CD14-positive monocyte (primary cell): ENCODE measurements around the gene HMGN1. TPM values are rescaled to one million over a fixed set of nuclear protein-coding genes. Genes with fewer than 3 reads are reported as not detected.

ENCODE experiments used
- DNase-seq, 3 donors: peaks; one replicate each; pipeline ENCODE4 v3.0.0-alpha.2; 2011 to 2022
- H2AFZ ChIP-seq: 2 replicates; pipeline ENCODE4 v1.6.0; 2012; ENCODE audit warnings: mild to moderate bottlenecking, low read depth, low read length, inconsistent platforms; ENCODE audit not compliant: insufficient read depth, poor library complexity, severe bottlenecking
- H3K27ac ChIP-seq, 2 donors: 1 replicate in 1 of 2; 2 replicates in 1 of 2; pipeline ENCODE4 v1.5.1; 2012 to 2013; ENCODE audit warnings: low read length in 2 of 2, control low read depth in 1 of 2, inconsistent platforms in 1 of 2, low read depth in 1 of 2, mild to moderate bottlenecking in 1 of 2
- H3K27me3 ChIP-seq, 2 donors: one replicate each; pipeline versions ENCODE4 v1.6.0 to v1.6.1; 2011 to 2013; ENCODE audit warnings: low read length in 2 of 2; ENCODE audit not compliant: control insufficient read depth in 2 of 2, insufficient read depth in 2 of 2
- H3K36me3 ChIP-seq, 2 donors: replicated peaks in 1 of 2; 1 replicate in 1 of 2; 2 replicates in 1 of 2; pipeline versions ENCODE4 v1.5.1 to v1.6.1; 2012 to 2013; ENCODE audit warnings: low read length in 2 of 2, control low read depth in 1 of 2, inconsistent platforms in 1 of 2, mild to moderate bottlenecking in 1 of 2; ENCODE audit not compliant: insufficient read depth in 2 of 2, control insufficient read depth in 1 of 2
- H3K4me1 ChIP-seq, 2 donors: 1 replicate in 1 of 2; 2 replicates in 1 of 2; pipeline versions ENCODE4 v1.5.1 to v1.6.1; 2012 to 2013; ENCODE audit warnings: low read length in 2 of 2, control low read depth in 1 of 2, inconsistent platforms in 1 of 2, mild to moderate bottlenecking in 1 of 2, moderate library complexity in 1 of 2; ENCODE audit not compliant: insufficient read depth in 2 of 2, control insufficient read depth in 1 of 2
- H3K4me2 ChIP-seq: replicated peaks from 2 replicates; pipeline ENCODE3; 2012; ENCODE audit warnings: low read length, moderate library complexity, mild to moderate bottlenecking; ENCODE audit not compliant: poor library complexity, severe bottlenecking; ENCODE audit errors: extremely low read depth
- H3K4me3 ChIP-seq, 3 experiments: fragments of 200-600 bp in 1 of 3; sonication (generic) in 1 of 3; replicated peaks in 1 of 3; 1 replicate in 2 of 3; 2 replicates in 1 of 3; pipeline ENCODE4 v1.5.1; 2011 to 2013; ENCODE audit warnings: low read length in 3 of 3, mild to moderate bottlenecking in 3 of 3, control low read depth in 2 of 3, low read depth in 2 of 3, inconsistent platforms in 1 of 3, moderate library complexity in 1 of 3
- H3K79me2 ChIP-seq: 2 replicates; pipeline ENCODE4 v1.6.0; 2012; ENCODE audit warnings: mild to moderate bottlenecking, control low read depth, inconsistent platforms, low read length, moderate library complexity; ENCODE audit not compliant: insufficient read depth
- H3K9ac ChIP-seq: 2 replicates; pipeline ENCODE4 v1.6.0; 2017; ENCODE audit warnings: low read length, mild to moderate bottlenecking; ENCODE audit not compliant: insufficient read depth, poor library complexity, severe bottlenecking
- H3K9me3 ChIP-seq, 2 donors: replicated peaks in 1 of 2; 1 replicate in 1 of 2; 2 replicates in 1 of 2; pipeline versions ENCODE4 v1.5.1 to v1.6.1; 2012 to 2013; ENCODE audit warnings: low read length in 2 of 2, control low read depth in 1 of 2; ENCODE audit not compliant: control insufficient read depth in 1 of 2, insufficient read depth in 1 of 2
- H4K20me1 ChIP-seq: 2 replicates; pipeline ENCODE4 v1.6.0; 2012; ENCODE audit warnings: mild to moderate bottlenecking, low read length, control low read depth, moderate library complexity; ENCODE audit not compliant: insufficient read depth
- H3K27ac Mint-ChIP-seq, 7 donors: one replicate each; pipeline ENCODE4 v1.8.0; 2020; ENCODE audit warnings: mild to moderate bottlenecking in 7 of 7, mixed read lengths in 7 of 7, moderate library complexity in 6 of 7, inconsistent platforms in 2 of 7
- H3K27me3 Mint-ChIP-seq, 3 donors: one replicate each; pipeline ENCODE4 v1.8.0; 2021 to 2022; ENCODE audit warnings: low read depth in 3 of 3, mild to moderate bottlenecking in 3 of 3, mixed read lengths in 3 of 3, moderate library complexity in 3 of 3, inconsistent platforms in 1 of 3
- H3K36me3 Mint-ChIP-seq, 2 donors: one replicate each; pipeline ENCODE4 v1.8.0; 2020; ENCODE audit warnings: mixed read lengths in 2 of 2, inconsistent platforms in 1 of 2, mild to moderate bottlenecking in 1 of 2
- H3K4me1 Mint-ChIP-seq: one replicate; pipeline ENCODE4 v1.8.0; 2020; ENCODE audit warnings: mild to moderate bottlenecking, mixed read lengths
- H3K4me3 Mint-ChIP-seq, 2 donors: one replicate each; pipeline ENCODE4 v1.8.0; 2020; ENCODE audit warnings: mild to moderate bottlenecking in 2 of 2, mixed read lengths in 2 of 2, moderate library complexity in 1 of 2
- H3K9me3 Mint-ChIP-seq, 7 donors: one replicate each; pipeline ENCODE4 v1.8.0; 2020 to 2022; ENCODE audit warnings: mixed read lengths in 7 of 7, mild to moderate bottlenecking in 6 of 7, moderate library complexity in 6 of 7, inconsistent platforms in 2 of 7
- CTCF ChIP-seq: fragments of 200-600 bp; IDR thresholded peaks from one replicate; pipeline ENCODE4 v1.8.0; 2022; ENCODE audit warnings: antibody characterized with exemption, mild to moderate bottlenecking
- WGBS: methylation state at CpG from one replicate; pipeline ENCODE4 v1.1.5; 2013; ENCODE audit warnings: missing lambda C conversion rate; ENCODE audit not compliant: insufficient coverage; 5-methylcytosine and 5-hydroxymethylcytosine counted together
- intact Hi-C, 2 donors: fragments of 100-400 bp; cut with micrococcal nuclease; formaldehyde crosslinking; loops; one replicate each; pipeline versions ENCODE4 v1.15.0 to v1.15.1; 2023
- polyA plus RNA-seq, 3 donors: library from polyadenylated mRNA; depleted of rRNA in 1 of 3; unstranded in 2 of 3; stranded (reverse) in 1 of 3; fragments of 300-500 nt in 2 of 3; fragments of >200 nt in 1 of 3; fragmentation: Illumina TruSeq in 2 of 3; gene quantifications; 1 replicate in 2 of 3; 2 replicates in 1 of 3; pipeline ENCODE4 v1.2.3, GENCODE V29; 2012 to 2021

Gene HMGN1
- polyA plus RNA-seq, 3 donors = 59.8 to 74.7 (median 72.7) TPM

- peaks cover 18% of the 10 kb centered on the region for H3K79me2 ChIP-seq
- H3K9me3 Mint-ChIP-seq = no peaks in the 10 kb centered on the region
- no peak overlapping the region for H3K27ac Mint-ChIP-seq
- H3K36me3 Mint-ChIP-seq = peaks cover 0 to 2% of the 10 kb centered on the region in 2 donors
- no peak overlapping the region for H3K27ac ChIP-seq
- no peak overlapping the region for H3K4me2 ChIP-seq
- no peaks in the 10 kb centered on the region for H3K9me3 ChIP-seq
- no peak for DNase-seq
- no peaks in the 10 kb centered on the region for H4K20me1 ChIP-seq
- TF ChIP-seq CTCF = no peak
- intact Hi-C loops = no loop called here
- H3K27me3 ChIP-seq = no peaks in the 10 kb centered on the region
- H3K4me3 Mint-ChIP-seq = no peak overlapping the region
- H3K4me1 ChIP-seq = peaks cover 23 to 31% of the 10 kb centered on the region in 2 donors
- H3K9ac ChIP-seq = no peak overlapping the region
- H2AFZ ChIP-seq = no peak overlapping the region
- H3K4me1 Mint-ChIP-seq = peaks cover 25% of the 10 kb centered on the region
- H3K4me3 ChIP-seq = no peak overlapping the region
- H3K36me3 ChIP-seq = no peaks in the 10 kb centered on the region
- WGBS = 88% methylated on average over 3 of the region's 7 CpGs
- peaks cover 0 to 5% (median 2%) of the 10 kb centered on the region in 3 donors for H3K27me3 Mint-ChIP-seq
Measured at GRCh38 chr21:39377444-39378050, 28.7 kb upstream of the HMGN1 start.

GRCh38 chr21:39375446-39375845 lies 26.6 kb upstream of the HMGN1 start:
- no peak overlapping the region for H2AFZ ChIP-seq
- no peak overlapping the region for H3K4me3 Mint-ChIP-seq

More at GRCh38 chr21:39375446-39375845, 26.6 kb upstream of the HMGN1 start:
- Histone ChIP-seq H3K79me2 (no peaks in the 10 kb centered on the region), H3K4me2 (no peak overlapping the region), H3K9ac (no peak overlapping the region), H3K4me1 (peaks cover 25 to 33% of the 10 kb centered on the region in 2 donors), H3K9me3 (no peaks in the 10 kb centered on the region), H3K36me3 (no peaks in the 10 kb centered on the region), H4K20me1 (no peaks in the 10 kb centered on the region), H3K4me3 (no peak overlapping the region), H3K27ac (no peak overlapping the region), H3K27me3 (no peaks in the 10 kb centered on the region)
- H3K9me3 Mint-ChIP-seq = no peaks in the 10 kb centered on the region
- TF ChIP-seq CTCF = no peak
- intact Hi-C loops = no loop called here
- H3K36me3 Mint-ChIP-seq = no peaks in the 10 kb centered on the region
- WGBS = 83% methylated on average over 2 of the region's 2 CpGs
- peaks cover 0 to 4% (median 4%) of the 10 kb centered on the region in 3 donors for H3K27me3 Mint-ChIP-seq
- no peak for DNase-seq
- no peak overlapping the region for H3K27ac Mint-ChIP-seq
- H3K4me1 Mint-ChIP-seq = peaks cover 23% of the 10 kb centered on the region
